Activated gamma-delta T cell (primary cell): Measurements from ENCODE around the gene ATP13A2.
"Not testable (repeated sequence)": the region's sequence is repeated elsewhere in the genome, so short reads cannot be mapped to it uniquely, and the experiment has no call there.

Experiments
- DNase-seq: peaks from one replicate; lab custom pipeline; 2025; lab: John Stamatoyannopoulos, UW

The ATP13A2 gene

DNA sequence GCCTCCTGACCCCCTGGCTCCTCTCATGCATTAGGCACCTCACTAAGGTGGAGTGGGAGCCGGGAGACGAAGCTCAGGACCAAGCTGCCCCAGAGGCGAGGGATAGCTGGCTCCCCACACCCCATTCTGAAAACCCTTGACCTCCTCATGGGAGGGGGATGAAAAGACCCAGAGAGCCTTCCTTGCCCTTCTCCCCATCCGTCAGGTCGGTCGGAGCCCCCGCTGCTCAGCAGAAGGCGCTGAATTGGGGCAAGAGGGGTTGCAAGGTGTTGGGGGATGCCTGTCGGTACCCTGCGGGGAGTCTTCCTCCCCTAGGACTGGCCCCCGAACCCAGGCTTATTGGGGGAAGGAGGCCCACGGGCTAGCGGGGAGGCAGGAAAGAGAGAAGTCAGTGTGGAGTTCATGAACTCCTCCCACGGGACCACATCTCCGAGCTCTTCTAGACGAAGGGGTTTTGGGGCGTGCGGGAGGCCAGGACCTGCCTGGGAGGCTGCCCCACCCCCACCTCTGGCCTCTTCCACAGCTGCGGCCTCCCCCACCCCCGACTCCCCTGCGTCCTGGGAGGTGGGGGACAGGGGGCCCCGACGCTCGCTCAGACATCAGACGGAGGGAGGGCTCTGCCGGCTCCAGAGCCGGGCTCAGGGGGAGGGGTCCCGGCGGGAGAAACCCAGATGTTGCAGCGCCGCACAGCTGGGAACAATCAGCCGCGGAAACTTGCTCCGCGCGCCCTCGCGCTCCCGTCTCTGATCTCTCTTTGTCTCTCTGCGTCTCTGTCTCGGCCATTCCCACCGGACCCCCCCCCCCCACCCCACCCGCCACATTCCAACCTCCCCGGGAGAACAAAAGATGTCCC lies 32.0 kb downstream of the ATP13A2 start:
- DNase-seq = no peak

DNA sequence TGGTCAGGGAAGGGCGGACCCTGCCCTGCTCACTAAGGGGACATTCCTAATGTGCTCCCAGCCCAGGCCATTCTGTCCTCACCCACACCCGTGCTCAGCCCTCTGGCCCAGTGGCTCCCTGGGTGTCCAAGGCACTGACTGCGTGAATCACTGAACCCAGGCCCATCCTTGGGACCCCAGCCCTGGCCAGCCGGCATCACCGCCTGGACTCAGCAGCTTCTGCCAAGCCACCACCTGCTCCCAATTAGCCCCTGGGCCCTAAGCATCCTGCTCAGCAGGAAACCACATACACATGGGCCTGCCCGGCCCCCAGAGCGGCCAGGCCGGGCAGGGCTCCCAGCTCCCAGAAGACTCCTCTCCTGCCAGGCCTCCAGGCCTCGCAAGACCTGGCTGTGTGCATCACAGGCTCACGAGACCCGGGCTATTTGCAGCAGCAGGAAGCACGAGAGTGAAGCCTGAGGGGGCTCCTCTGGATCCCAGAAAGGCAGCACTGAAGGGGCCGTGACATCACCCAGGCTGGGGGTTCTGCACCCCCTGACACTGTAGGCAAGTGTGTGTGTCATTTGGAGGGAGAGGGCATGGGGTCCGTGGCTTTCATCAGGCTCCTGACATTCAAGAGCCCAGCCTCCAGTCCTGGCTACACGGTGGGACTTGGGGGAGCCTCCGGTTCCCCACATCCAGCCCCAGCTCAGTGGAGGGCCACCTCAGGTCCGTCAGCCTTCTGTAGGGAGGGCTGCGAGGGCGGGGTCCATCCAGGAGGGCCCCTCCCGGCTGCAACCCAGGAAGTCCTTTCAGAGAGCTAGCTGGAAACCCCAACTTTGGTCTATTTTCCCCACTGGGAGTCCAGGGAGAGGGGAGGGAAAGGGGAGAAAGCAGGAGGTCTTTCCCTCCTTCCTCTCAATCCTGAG lies 32.9 kb downstream of the ATP13A2 start:
- DNase-seq = no peak

DNA sequence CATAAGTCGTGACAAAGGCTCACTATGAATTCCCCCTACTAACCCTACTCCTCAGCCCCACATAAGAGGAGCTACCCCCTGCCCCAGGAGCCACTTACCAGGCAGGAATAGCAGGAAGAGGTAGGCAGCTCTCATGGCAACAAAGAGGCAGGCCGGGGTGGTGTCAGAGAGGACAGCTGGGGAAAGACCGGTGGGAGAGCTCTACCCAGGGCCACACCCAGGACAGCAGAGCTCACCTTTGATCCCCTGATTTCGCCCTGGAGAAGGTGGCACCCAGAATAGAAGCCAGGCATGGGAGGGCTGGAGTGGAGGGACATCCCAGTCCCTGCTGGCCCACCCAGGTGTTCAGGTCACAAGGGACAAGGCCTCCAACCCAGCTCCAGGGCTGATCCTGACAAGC lies 33.6 kb downstream of the ATP13A2 start:
- DNase-seq = no peak

DNA sequence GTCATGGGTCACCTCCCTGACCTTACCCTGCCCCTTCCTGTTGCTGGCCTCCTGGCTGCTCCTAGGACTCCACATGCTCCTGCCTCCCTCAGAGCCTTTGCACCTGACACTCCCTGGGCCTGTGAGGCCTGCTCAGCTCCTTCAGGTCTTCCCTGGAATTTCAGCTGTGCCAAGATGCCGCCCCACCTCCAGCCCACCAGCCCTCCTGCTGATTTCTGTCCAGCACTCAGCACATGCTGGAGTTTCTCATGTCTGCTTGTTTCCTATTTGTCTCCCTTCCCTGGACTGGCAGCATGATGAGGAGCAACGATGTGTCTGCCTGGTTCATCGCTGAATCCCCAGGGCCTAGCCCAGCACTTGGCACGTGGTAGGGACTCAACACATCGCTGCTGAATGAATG lies 34.4 kb downstream of the ATP13A2 start:
- no peak for DNase-seq

DNA sequence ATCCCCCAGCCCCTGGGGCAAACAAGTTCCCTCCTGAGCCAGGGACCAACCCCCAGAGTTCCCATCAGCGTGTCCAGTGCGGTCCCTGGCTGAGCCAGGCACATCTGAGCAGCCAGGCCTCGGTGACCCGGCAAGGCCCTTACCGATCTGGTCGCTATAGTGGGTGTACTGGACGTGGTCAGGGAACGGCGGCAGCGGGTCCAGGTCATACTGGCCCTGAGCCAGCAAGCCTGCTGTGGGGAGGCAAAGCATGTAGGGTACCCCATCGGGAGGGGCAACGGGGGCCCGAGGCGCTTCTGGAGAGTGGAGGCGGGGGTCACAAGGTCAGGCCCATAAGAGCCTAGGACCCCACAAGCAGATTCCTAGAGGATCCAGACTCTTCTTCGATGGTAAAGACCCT lies 34.8 kb downstream of the ATP13A2 start:
- DNase-seq = no peak

DNA sequence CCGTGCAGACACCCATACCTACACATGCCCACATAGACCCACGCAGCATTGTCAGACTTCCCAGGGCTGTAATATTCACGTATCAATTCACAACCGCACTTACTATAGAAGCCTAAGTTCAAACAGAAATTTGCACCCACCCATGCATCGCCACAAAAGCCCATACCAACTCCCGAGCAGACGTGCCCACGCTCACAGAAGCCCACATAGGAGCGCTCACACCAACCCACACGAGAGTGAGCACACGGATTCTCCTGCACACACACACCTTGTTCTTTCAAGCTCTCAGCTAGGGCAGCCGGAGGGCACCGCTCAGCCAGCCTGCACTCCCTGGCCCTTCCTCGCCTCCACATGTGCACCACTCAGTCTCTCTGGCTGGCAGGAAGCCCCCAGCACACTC lies 35.9 kb downstream of the ATP13A2 start:
- DNase-seq = no peak

DNA sequence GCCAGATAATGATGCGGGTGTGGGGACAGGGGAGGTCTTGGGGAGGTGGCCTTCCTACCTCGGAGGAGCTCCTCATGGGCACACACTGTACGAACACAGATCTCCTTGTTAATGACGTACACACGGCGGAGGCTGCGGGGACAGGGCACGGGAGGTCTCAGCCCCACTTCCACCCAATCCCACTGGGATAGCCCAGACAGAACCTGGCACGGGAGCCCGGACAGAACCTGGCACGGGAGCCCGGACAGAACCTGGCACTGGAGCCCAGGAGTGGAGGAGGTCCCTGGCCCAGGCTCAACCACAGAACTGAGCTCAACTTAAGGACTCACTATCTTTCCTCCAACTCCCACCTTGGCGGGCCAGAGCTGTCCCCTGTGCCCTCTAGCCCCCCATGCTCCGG lies 36.5 kb downstream of the ATP13A2 start:
- no peak for DNase-seq

DNA sequence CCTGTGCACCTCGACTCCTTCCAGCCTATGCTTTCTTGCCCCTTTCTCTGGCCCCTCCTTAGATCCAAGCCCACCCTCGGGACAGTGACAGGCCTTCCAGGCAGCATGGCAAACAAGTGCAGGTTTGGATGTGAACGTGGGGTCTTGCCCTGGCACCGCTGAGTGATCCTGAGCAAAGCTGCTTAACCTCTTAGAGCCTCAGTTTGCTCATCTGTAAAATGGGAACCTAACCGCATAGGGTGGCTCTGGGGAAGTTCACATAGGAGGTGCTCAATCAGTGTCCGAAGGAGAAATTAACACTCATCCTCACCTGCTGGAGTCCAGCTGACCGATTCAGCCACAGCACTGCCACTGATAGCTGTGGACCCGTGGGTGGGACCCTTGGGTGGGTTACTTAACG lies 38.5 kb downstream of the ATP13A2 start:
- DNase-seq = no peak

DNA sequence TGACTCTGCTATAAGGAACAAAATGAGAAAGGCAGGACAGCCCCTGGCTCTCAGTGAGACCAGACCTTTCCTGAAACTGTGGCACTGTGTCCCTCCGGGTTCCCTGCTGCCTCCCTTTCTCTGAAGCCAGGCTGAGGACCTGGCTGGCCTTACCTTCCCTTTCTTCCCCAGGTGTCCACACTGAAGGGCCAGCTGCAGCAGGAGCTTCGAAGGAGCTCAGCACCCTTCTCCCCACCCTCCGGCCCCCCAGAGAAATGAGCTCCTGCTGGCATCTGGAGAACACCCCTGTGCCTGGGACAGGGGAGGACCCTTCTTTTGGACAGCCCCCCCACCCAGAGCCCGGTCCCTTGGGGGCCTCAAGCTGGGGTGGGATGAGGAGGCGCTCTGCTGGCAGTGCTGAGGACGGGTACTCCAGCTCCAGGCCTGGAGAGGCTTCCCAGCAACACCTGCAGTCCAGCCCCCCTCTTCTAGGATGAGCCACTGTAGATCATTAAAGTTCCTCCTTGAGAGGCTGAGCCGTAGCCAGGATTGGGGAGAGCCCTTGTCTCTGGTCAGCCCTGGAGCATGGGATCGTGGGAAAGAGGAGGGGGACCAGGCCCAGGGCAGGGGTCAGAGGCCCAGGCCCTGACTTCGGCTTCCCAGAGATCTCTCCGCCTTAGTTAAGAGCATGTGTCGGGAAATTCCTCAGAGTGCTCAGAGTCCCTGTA lies 39.4 kb downstream of the ATP13A2 start:
- no peak for DNase-seq

DNA sequence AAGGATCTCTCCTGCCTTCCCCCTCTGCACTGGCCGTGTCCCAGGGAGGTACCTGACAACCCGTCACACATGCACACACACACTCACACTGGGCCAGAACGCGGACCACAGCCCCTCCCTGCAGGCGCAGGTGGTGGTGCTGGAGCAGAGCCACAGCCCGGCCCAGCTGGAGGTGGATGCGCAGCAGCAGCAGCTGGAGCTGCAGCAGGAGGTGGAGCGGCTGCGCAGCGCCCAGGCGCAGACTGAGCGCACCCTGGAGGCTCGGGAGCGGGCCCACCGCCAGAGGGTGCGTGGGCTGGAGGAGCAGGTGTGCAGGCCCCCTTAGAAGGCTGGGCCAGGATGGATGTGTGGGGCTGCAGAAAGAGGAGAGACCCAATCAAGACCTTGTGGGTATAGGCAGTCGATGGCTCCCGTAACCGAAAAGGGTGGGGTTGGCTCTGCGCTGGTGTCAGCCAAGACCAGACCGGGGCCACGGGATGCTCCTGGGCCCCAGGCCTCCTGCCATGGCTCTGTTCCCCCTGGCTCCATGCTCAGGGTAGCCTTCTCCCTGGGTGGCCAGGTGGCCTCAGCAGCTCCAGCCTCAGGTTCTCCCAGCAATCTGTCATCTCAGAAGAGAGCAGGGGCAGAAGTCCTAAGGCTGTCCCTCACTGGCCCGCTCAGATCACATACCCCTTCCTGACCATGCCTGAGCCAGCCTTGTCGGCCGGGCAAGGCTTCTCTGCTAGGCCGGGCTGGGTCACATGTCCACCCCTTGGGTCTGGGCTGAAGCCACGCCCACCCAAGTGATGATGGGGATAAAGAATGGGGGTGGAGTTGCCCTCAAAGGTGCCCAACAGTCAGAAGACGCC lies 40.2 kb downstream of the ATP13A2 start:
- no peak for DNase-seq

DNA sequence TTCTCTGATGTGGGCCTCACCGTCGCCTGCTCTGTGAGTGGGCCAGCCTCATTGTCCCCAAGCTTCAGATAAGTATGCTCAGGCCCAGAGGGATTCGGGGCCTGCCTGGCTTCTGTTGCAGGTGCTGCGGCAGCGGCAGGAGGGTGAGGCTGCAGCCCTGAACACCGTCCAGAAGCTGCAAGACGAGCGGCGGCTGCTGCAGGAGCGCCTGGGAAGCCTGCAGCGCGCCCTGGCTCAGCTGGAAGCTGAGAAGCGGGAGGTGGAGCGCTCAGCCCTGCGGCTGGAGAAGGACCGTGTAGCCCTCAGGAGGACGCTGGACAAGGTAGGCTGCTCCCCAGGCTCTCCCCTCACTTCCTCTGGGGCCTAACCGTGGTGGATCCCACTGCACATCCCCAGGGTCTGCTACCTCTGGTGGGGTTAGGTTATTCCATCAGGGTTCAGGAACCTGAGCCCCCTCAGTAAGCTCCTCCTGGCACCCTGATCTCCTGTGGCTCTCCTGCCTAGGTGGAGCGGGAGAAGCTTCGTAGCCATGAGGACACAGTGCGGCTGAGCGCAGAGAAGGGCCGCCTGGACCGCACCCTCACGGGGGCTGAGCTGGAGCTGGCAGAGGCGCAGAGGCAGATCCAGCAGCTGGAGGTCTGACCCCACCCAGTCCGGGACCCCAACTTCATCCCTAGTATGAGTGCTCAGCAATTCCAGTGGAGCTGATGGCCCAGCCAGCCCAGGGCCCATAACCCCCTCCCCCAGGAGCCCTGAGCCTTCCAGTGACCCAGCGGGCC lies 41.4 kb downstream of the ATP13A2 start:
- no peak for DNase-seq

DNA sequence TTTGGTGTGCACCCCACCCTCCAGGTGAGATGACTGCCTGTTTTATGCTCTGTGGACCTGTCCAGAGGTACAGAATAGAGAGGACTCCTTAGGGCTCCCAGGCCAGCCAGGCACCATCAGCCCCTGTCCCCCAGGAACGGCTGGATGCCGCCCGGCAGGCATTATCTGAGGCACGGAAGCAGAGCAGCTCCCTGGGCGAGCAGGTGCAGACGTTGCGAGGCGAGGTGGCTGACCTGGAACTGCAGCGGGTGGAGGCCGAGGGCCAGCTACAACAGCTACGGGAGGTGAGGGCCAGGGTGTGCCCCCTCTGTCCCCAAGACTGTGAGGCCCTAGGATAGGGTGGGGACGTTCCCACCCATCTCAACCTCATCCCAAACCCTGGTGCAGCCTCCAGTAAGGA lies 42.1 kb downstream of the ATP13A2 start:
- DNase-seq = no peak

DNA sequence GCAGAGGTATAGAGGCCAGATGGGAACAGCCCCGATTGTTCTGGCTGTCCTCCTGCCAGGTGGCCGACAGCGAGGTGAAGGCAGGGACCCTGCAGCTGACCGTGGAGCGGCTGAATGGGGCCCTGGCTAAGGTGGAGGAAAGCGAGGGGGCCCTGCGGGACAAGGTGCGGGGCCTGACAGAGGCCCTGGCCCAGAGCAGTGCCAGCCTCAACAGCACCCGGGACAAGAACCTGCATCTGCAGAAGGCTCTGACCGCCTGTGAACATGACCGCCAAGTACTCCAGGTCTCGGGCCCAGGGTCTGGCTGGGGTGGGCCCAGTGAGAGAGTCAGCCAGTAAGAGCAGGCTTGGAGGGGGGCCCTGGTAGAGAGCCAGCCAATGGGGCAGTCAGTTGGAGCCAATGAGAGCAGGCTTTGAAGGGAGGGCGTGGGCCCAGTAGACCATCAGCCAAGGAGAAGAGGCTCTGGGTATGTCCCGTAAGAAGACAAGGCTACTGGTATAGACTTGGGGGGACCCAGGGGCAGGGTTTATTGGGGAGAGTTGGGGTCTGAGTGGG lies 42.6 kb downstream of the ATP13A2 start:
- no peak for DNase-seq

DNA sequence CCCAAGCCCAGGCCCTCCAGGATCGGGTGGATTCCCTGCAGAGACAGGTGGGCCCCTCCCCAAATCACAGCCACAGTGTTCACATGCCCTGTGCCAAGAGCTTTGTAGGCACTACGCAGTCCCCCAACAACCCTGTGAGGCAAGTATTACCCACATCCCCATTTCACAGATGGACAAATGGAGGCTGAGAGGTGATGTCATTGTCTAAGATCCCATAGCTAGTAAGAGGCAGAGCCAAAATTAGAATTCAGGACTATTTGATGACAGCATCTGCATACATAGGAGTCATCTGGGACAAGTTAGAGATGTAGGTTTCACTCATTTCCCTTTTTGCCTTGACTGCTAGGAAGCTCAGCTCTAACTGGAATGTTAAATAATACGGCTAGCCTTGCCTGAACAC lies 43.4 kb downstream of the ATP13A2 start:
- no peak for DNase-seq

DNA sequence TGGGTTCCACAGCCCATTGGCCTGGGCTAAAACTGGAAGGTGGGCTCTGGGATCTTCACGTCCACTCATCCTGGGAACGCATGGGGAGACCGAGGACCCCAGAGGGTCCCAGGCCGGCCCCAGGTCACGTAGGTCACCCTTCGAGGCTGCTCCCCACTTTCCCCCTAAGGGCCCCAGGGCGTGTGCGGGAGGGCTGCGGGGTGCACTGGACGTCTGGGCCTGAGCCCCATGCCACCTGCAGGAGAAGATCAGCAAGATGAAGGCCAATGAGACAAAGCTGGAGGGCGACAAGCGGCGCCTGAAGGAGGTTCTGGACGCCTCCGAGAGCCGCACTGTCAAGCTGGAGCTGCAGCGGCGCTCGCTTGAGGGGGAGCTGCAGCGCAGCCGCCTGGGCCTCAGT lies 43.8 kb downstream of the ATP13A2 start:
- no peak for DNase-seq

DNA sequence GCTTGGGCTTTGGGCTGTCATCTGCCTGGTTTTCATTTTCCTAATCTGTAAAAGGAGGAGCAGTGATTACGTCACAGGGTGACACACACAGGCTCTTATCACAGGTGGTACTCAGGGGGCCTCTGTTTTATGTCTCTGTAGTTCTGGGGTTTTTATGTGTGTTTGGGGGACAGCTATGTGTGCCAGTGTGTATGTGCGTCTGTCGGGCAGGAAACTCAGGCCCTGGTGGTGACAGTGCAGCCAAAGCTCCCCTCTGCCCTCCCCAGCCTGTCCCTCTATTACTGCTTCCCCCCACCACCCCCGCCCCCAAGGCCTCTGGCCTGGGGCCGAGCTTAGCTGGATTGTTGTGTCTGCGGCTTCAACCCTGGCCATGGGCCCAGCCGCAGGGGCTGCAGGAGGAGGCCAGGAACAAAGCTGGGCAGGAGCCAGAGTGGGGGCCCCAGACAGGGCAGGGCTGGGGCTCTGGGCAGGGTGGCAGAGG lies 44.6 kb downstream of the ATP13A2 start:
- DNase-seq = no peak

DNA sequence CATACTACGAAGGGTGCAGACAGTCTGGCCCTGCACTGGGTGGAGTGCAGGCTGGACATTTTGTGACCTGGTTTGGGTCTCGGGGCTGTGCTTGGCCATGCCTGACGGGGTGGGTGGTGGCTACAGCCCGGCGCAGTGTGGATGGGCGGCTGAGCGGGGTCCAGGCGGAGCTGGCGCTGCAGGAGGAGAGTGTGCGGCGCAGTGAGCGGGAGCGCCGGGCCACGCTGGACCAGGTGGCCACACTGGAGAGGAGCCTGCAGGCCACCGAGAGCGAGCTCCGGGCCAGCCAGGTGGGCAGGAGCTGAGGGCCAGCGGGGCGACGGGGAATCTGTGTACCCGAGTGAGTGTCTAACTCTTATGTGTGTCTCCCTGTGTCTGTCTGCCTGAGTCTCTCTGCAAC lies 45.4 kb downstream of the ATP13A2 start:
- DNase-seq = no peak

DNA sequence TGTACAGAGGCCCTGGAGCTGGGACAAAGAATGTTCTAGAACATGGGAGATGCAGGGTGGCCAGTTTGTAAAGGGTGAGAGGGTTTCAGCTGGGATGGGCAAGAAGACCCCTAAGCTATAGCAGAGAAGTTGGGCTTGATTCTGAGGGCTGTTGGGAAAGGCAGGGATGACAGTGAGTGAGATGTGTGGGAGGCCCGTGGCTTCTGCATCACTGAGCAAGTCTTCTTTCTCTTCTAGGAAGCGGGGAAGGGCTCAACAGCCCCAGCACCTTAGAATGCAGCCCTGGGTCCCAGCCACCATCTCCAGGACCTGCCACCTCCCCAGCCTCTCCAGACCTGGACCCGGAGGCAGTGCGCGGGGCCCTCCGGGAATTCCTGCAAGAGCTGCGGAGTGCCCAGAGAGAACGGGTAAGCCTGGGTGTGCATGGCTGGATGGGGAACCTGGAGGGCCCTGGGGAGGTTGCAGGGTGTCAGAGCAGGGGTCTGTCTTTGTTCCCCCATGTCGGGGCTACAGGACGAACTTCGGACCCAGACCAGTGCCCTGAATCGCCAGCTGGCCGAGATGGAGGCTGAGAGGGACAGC lies 46.2 kb downstream of the ATP13A2 start:
- DNase-seq = no peak

DNA sequence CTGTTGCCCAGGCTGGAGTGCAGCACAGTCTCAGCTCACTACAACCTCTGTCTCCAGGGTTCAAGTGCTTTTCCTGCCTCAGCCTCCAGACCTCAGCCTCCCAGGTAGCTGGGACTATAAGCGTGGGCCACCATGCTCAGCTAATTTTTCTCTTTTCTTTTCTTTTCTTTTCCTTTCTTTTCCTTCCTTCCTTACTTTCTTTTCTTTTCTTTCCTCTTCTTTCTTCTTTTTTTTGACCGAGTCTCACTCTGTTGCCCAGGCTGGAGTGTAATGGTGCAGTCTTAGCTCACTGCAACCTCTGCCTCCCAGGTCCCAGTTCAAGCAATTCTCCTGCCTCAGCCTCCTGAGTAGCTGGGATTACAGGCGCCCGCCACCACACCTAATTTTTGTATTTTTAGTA lies 47.6 kb downstream of the ATP13A2 start:
- not testable (repeated sequence) for DNase-seq
